Skin epidermis (tissue), 12 donors: ENCODE measurements around the gene NAXD.
A peak's percentile ranks its signal among the peaks of the same experiment; 100 is the strongest.
"Not testable (repeated sequence)": the region's sequence is repeated elsewhere in the genome, so short reads cannot be mapped to it uniquely, and the experiment has no call there.

Experiments used
- H3K27ac ChIP-seq, 21 experiments: fragments of 200-600 bp; sonication (generic) in 11 of 21; one replicate each; pipeline ENCODE4 v1.5.0; 2020; ENCODE audit warnings: mild to moderate bottlenecking in 3 of 21, inconsistent platforms in 2 of 21, moderate library complexity in 2 of 21
- H3K4me3 ChIP-seq, 7 experiments: fragments of 200-600 bp; sonication (generic) in 2 of 7; one replicate each; pipeline ENCODE4 v1.5.0; 2020; ENCODE audit warnings: inconsistent platforms in 2 of 7, mild to moderate bottlenecking in 2 of 7, moderate library complexity in 1 of 7

NAXD gene

DNA sequence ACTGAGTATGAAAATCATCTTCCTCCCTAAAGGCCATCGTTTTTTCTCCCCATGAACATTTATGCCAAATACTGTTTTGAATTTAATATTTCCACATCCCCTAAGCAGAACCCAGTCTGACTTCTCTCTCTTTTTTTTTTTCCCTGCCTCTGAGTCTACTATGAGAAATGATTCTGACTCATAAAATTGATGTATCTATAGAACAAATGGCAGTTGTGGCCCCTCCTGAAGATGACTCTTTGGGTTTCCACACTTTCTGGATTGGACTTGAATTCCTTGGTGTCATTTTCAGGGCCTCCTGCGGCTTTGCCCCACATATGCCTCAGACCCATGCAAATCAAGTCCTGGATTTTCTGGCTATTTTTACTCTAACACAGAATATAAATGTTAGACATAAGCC, 22.7 kb upstream of the NAXD start:
- Histone ChIP-seq H3K27ac (no peak overlapping the region), H3K4me3 (no peak overlapping the region)

- Histone ChIP-seq H3K4me3 (no peak overlapping the region), H3K27ac (no peak overlapping the region)
Measured at GRCh38 chr13:110593430-110594130, 21.8 kb upstream of the NAXD start.

GRCh38 chr13:110597041-110597689, 18.2 kb upstream of the NAXD start:
- Histone ChIP-seq H3K27ac (no peak overlapping the region), H3K4me3 (no peak overlapping the region)

DNA sequence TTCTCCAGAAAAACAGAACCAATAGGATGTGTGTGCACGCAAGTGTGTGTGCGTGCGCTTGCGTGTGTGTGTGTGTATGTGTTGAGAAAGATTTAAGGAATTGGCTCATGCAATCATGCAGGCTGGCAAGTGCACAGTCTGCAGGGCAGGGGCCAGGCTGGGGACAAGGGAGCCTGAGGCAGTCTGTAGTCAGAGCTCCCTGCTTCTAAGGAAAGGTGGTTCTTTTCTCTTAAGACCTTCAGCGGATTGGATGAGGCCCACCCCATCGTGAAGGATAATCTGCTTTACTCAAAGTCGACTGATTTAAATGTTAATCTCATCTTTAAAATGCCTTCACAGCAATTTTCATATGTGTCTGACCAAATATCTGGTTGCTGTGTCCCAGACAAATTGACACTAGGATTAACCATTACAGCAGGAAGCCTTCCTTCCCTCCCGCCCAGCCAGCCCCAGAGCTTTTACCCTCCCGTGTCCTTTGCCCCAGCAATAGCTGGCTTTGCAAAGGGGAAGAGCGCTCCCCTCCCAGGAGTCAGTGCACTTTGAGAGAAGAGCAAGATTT, 15.0 kb upstream of the NAXD start:
- H3K27ac ChIP-seq: no peak overlapping the region
- H3K4me3 ChIP-seq: no peak overlapping the region

- Histone ChIP-seq H3K4me3 (no peak overlapping the region), H3K27ac (no peak overlapping the region)
Measured at GRCh38 chr13:110600980-110601379, 14.4 kb upstream of the NAXD start.

DNA sequence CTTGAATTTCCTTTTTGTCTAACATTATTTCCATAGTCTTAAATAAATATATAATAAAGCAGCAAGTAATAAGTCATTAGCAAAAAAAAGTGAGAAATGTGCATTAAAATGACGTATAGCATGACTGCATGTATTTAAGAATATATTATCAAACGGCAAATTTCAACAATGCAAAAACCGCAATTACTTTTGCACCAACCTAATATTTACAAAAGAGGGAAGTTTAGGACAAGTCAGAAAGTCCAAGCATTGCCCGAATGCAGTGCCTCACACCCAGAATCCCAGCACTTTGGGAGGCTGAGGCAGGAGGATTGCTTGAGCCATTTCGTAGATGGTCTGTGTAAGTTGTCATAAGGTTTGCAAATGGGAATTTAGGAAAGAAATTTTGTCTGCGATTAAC, 10.2 kb upstream of the NAXD start:
- Histone ChIP-seq H3K4me3 (no peak overlapping the region), H3K27ac (no peak overlapping the region)

GRCh38 chr13:110606281-110606680, 9.1 kb upstream of the NAXD start:
- H3K27ac ChIP-seq: not testable (repeated sequence)

DNA sequence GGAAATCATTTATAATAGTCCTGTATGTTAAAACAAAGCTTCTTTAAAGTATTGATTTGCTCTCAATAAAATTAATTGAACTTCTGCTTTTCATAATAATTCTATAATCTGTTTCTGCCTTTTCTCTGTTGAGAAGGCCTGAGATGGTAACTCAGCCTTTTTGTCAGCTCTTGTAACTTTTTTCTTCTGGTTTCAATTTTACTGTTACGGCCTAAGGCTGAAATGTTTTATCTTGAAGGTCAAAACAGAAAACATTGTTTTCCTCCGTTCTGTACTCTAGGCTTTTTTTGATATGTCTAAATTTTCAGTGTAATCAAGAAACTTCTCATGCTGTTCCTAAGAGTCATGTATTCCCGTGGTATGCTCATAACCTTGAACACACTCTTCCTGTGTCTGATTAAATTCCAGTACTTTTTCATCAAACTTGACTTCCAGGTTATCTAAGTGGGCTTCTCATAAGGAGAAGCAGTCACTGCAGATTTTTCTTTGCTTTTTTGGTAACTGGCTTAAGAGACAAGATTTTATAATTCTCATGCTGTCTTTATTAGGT, 7.6 kb upstream of the NAXD start:
- no peak overlapping the region for H3K27ac ChIP-seq
- H3K4me3 ChIP-seq: no peak overlapping the region

More at GRCh38 chr13:110606281-110606680, 9.1 kb upstream of the NAXD start:
- not testable (repeated sequence) for H3K4me3 ChIP-seq

DNA sequence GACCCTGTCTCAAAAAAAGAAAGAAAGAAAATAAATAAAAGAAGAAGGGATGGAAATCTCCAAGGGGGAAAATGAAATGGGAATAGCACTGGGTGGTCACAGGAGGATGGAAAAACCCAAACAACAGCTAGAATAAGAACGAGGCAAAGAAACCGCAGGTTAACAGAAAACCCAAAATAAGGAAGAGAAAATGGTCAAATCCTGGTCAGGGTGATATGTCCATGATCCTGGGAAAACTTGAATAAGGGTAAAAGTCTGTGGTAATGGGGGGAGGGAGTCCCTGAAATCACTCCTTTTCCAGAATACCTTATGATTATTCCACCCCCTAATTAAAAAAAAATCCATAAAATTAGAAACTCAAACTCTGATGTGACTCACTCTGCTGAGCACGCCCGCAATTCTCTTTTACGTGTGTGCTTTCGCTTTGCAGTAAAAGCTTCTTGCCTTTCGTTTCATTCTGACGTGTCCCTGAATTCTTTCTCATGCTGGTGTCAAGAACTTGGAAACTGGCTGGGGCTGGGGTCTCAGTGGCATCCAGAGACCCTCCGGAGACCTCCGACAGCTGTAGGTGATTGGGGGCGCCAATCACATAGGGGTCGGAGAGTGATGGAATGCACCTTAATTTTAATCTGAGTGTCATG, 4.3 kb upstream of the NAXD start:
- Histone ChIP-seq H3K27ac (peak overlapping the region in 4 of 21 experiments; percentile 7 to 54 (median 37)), H3K4me3 (peak overlapping the region in 2 of 7 experiments; percentile 10 to 28)

DNA sequence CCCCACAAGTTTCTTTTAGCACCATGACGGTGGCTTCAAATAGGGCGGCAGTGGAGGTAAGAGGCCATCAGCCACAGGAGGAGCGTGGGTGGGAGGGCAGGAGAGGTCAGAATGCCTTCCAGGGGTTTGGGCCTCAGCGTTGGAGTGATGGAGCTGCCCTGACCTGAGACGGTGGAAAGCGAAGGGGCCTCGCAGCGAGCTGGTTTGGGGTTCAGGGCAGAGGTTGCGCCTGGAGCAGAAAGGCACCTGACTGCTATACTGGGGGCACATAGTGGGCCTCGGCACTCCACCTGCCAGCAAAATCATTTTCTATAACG, 382 bp upstream of the NAXD start:
- Histone ChIP-seq H3K4me3 (peak overlapping the region; percentile 63 to 98 (median 84)), H3K27ac (peak overlapping the region in 19 of 21 experiments; percentile 13 to 97 (median 92))

- Histone ChIP-seq H3K4me3 (peak overlapping the region; percentile 63 to 98 (median 84)), H3K27ac (peak overlapping the region; percentile 62 to 97 (median 92))
Measured at GRCh38 chr13:110616103-110617101, 1.1 kb downstream of the NAXD start.

DNA sequence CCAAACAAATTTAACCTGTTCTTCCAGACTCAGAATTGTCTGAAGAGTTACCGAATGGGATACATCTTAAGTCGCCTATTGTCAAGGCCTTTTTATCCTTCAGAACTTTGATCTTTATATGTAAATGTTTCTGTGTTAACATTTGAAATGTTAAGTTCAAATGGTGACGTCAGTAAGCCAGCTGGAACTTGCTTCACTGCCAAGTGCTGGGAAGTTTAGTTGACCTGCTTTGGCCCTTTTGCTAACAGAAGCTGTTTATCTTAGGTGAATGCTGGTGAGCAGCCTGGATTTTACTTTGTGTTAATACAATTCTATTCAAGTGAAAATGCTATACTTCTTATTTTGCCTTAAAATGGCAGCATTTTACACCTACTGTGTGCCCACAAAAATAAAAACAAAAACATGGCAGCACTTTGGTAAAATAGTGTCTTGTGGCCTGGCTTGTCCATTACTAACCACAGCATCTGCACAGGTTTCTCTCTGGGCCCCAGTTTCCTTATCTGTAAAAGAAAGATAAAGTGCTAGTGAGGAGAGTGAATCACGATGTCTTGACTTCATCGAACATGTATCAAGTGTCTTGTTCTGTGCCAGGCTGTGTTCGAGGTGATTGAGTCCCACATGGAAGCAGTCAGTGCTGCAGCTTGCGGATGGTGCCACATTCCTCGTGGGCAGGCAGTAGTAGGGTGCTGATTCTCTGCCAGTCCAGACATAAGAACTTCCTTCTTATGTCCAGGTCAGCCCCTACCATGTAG, 2.2 kb downstream of the NAXD start:
- H3K27ac ChIP-seq: peak overlapping the region in 6 of 21 experiments; percentile 6 to 97 (median 60)
- no peak overlapping the region for H3K4me3 ChIP-seq

- Histone ChIP-seq H3K27ac (peak overlapping the region in 1 of 21 experiments; percentile 9), H3K4me3 (no peak overlapping the region)
Measured at GRCh38 chr13:110618167-110618566, 2.8 kb downstream of the NAXD start.

GRCh38 chr13:110618780-110619179, 3.4 kb downstream of the NAXD start:
- H3K4me3 ChIP-seq: no peak overlapping the region
- H3K27ac ChIP-seq: no peak overlapping the region

DNA sequence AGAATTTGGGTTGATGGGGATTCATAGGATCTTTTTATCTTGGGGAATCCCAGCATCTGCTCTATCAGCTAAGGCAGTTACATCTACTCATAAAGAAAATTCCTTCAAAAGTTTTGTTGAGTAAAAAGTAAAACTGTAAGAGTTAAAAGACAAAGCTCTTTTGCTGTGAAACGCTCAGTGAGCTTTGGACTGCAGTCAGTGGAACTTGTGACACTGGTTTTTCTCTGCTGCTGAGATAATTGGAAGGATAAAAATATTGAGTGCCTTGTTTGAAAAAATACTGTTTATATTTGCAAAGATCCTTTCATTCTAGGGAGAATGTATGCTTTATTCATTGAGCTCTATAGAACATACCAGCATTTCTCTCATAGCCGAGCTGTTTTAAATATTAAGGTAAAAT, 5.3 kb downstream of the NAXD start:
- Histone ChIP-seq H3K27ac (no peak overlapping the region), H3K4me3 (no peak overlapping the region)

GRCh38 chr13:110624766-110625756, 9.7 kb downstream of the NAXD start:
- no peak overlapping the region for H3K27ac ChIP-seq
- H3K4me3 ChIP-seq: no peak overlapping the region

DNA sequence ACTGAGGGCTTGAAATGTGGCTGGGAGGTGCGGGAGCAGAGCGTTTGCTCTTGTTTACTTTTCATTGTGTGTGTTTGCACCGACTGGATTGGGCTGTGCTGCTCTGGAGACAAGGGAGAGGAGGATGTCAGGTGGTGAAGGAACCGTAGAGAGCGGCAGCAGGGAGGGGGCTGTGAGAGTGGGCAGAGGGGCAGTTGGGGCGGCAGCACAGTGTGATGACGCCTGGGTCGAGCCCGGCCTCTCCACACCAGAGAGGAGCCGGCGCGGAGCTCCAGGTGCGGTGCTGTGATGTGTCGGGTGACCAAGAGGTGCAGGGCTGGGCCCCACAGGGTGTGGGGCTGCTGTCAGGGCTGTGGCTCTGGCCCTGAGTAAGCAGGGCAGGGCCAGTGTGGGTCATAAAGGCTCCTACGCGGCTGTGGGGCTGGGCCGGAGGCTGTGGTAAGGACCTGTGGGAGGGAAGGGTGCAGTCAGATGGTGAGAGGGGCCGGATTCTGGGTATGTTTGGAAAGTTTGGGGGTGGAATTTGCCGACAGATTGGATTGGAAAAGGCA, 10.5 kb downstream of the NAXD start:
- Histone ChIP-seq H3K27ac (no peak overlapping the region), H3K4me3 (no peak overlapping the region)
